WTC11 (cell line): ENCODE results near the gene RABGGTA. TPM values are rescaled to one million over a fixed set of nuclear protein-coding genes. Genes with fewer than 3 reads are reported as not detected.

Source experiments
- ATAC-seq: fragments of 200-7000 bp; cut with Tn5 transposase; 2 replicates; pipeline ENCODE4 v1.10.0; 2021; ENCODE audit warnings: mild to moderate bottlenecking, moderate library complexity
- CTCF ChIA-PET: fragments of 300-600 bp; sonication (Branson Sonifier 250); formaldehyde crosslinking; loops from one replicate; lab custom pipeline; 2021; ENCODE audit warnings: antibody characterized with exemption; lab: Charles Lee
- POLR2A ChIA-PET: fragments of 350-600 bp; sonication (Branson Sonifier 250); formaldehyde crosslinking; loops from one replicate; lab custom pipeline; 2021; ENCODE audit warnings: antibody characterized with exemption; lab: Charles Lee
- DNase-seq: peaks from one replicate; pipeline ENCODE4 v3.0.0; 2021; ENCODE audit warnings: low spot score
- H3K27ac Mint-ChIP-seq: 2 replicates; pipeline ENCODE4 v1.8.0; 2021; ENCODE audit warnings: mixed read lengths
- H3K27me3 Mint-ChIP-seq: 2 replicates; pipeline ENCODE4 v1.8.0; 2021; ENCODE audit warnings: low read depth, mild to moderate bottlenecking, moderate library complexity, mixed read lengths
- H3K36me3 Mint-ChIP-seq: 2 replicates; pipeline ENCODE4 v1.8.0; 2021; ENCODE audit warnings: mixed read lengths
- H3K4me1 Mint-ChIP-seq: 2 replicates; pipeline ENCODE4 v1.8.0; 2022; ENCODE audit warnings: mixed read lengths
- H3K4me3 Mint-ChIP-seq: 2 replicates; pipeline ENCODE4 v1.8.0; 2021; ENCODE audit warnings: mild to moderate bottlenecking, moderate library complexity, mixed read lengths
- H3K9me3 Mint-ChIP-seq: 2 replicates; pipeline ENCODE4 v1.8.0; 2021; ENCODE audit warnings: mixed read lengths
- ETV6 ChIP-seq: sonication (generic); formaldehyde crosslinking; IDR thresholded peaks from 2 replicates; pipeline ENCODE4 v1.8.1; 2022; ENCODE audit warnings: mild to moderate bottlenecking, missing genetic modification reagents
- FOXK1 ChIP-seq: sonication (generic); formaldehyde crosslinking; IDR thresholded peaks from 2 replicates; pipeline ENCODE4 v1.8.0; 2022; ENCODE audit warnings: mild to moderate bottlenecking, moderate library complexity, missing genetic modification reagents
- GTF2I ChIP-seq: fragments of 250-450 bp; sonication (Bioruptor Pico); conservative IDR thresholded peaks from 2 replicates; pipeline ENCODE4 v1.4.0; 2021; ENCODE audit warnings: mild to moderate bottlenecking
- HMGA2 ChIP-seq: fragments of 250-450 bp; sonication (Bioruptor Pico); IDR thresholded peaks from 2 replicates; pipeline ENCODE4 v1.4.0; 2021; ENCODE audit warnings: mild to moderate bottlenecking, moderate library complexity
- MXD4 ChIP-seq: fragments of 250-450 bp; sonication (Bioruptor Pico); IDR thresholded peaks from 2 replicates; pipeline ENCODE4 v1.8.0; 2021; ENCODE audit warnings: mild to moderate bottlenecking, moderate library complexity, borderline replicate concordance
- NFYB ChIP-seq: sonication (generic); formaldehyde crosslinking; conservative IDR thresholded peaks from 2 replicates; pipeline ENCODE4 v1.8.0; 2022; ENCODE audit warnings: low read depth, missing genetic modification reagents
- NR3C1 ChIP-seq: sonication (generic); formaldehyde crosslinking; conservative IDR thresholded peaks from 2 replicates; pipeline ENCODE4 v1.8.1; 2023; ENCODE audit warnings: low read depth, mild to moderate bottlenecking, missing genetic modification reagents
- SP1 ChIP-seq: sonication (generic); formaldehyde crosslinking; conservative IDR thresholded peaks from 2 replicates; pipeline ENCODE4 v1.8.1; 2022; ENCODE audit warnings: missing genetic modification reagents
- TCF7 ChIP-seq: sonication (generic); formaldehyde crosslinking; IDR thresholded peaks from 2 replicates; pipeline ENCODE4 v1.8.0; 2022; ENCODE audit warnings: mild to moderate bottlenecking, low read depth, missing genetic modification reagents, moderate library complexity
- TP53 ChIP-seq: sonication (generic); formaldehyde crosslinking; IDR thresholded peaks from 2 replicates; pipeline ENCODE4 v1.8.1; 2023; ENCODE audit warnings: mild to moderate bottlenecking, missing genetic modification reagents
- ZNF219 ChIP-seq: sonication (generic); formaldehyde crosslinking; IDR thresholded peaks from 2 replicates; pipeline ENCODE4 v1.8.0; 2023; ENCODE audit warnings: missing genetic modification reagents, mild to moderate bottlenecking, borderline replicate concordance
- ZNF263 ChIP-seq: sonication (generic); formaldehyde crosslinking; IDR thresholded peaks from 2 replicates; pipeline ENCODE4 v1.8.1; 2022; ENCODE audit warnings: low read depth, mild to moderate bottlenecking, moderate library complexity, missing genetic modification reagents
- ZNF396 ChIP-seq: fragments of 250-450 bp; sonication (Bioruptor Pico); IDR thresholded peaks from 2 replicates; pipeline ENCODE4 v1.8.0; 2021; ENCODE audit warnings: mild to moderate bottlenecking, moderate library complexity, borderline replicate concordance
- ZNF671 ChIP-seq: fragments of 250-450 bp; sonication (Bioruptor Pico); IDR thresholded peaks from 2 replicates; pipeline ENCODE4 v1.8.0; 2021; ENCODE audit warnings: mild to moderate bottlenecking
- total RNA-seq: library from RNA; stranded (reverse); gene quantifications from 3 replicates; pipeline ENCODE4 v1.2.3, GENCODE V29; 2021
- TF ChIP-seq, protein P1 (sequence below): fragments of 250-450 bp; sonication (Bioruptor Pico); IDR thresholded peaks from 2 replicates; pipeline ENCODE4 v1.9.0; 2021; ENCODE audit warnings: mild to moderate bottlenecking
- TF ChIP-seq, protein P2 (sequence below): sonication (generic); formaldehyde crosslinking; IDR thresholded peaks from 2 replicates; pipeline ENCODE4 v1.8.0; 2023; ENCODE audit warnings: mild to moderate bottlenecking, missing genetic modification reagents
- TF ChIP-seq, protein P3 (sequence below): sonication (generic); formaldehyde crosslinking; IDR thresholded peaks from 2 replicates; pipeline ENCODE4 v1.8.0; 2022; ENCODE audit warnings: mild to moderate bottlenecking, missing genetic modification reagents
- TF ChIP-seq, protein P4 (sequence below): fragments of 250-450 bp; sonication (Bioruptor Pico); IDR thresholded peaks from 2 replicates; pipeline ENCODE4 v1.8.0; 2021; ENCODE audit warnings: mild to moderate bottlenecking
- TF ChIP-seq, protein P5 (sequence below): fragments of 250-450 bp; sonication (Bioruptor Pico); IDR thresholded peaks from 2 replicates; pipeline ENCODE4 v1.9.0; 2021; ENCODE audit warnings: moderate library complexity, mild to moderate bottlenecking, inconsistent platforms, borderline replicate concordance
- TF ChIP-seq, protein P6 (sequence below): sonication (generic); formaldehyde crosslinking; IDR thresholded peaks from 2 replicates; pipeline ENCODE4 v1.8.0; 2022; ENCODE audit warnings: missing genetic modification reagents
- TF ChIP-seq, protein P7 (sequence below): sonication (generic); formaldehyde crosslinking; IDR thresholded peaks from 2 replicates; pipeline ENCODE4 v1.8.1; 2022; ENCODE audit warnings: mild to moderate bottlenecking, missing genetic modification reagents, moderate library complexity, borderline replicate concordance
- TF ChIP-seq, protein P8 (sequence below): sonication (generic); formaldehyde crosslinking; IDR thresholded peaks from 2 replicates; pipeline ENCODE4 v1.8.1; 2022; ENCODE audit warnings: mild to moderate bottlenecking, moderate library complexity, missing genetic modification reagents

The RABGGTA gene
- total RNA-seq, 1 experiment from 2014 or later, result 27.1 TPM

DNA sequence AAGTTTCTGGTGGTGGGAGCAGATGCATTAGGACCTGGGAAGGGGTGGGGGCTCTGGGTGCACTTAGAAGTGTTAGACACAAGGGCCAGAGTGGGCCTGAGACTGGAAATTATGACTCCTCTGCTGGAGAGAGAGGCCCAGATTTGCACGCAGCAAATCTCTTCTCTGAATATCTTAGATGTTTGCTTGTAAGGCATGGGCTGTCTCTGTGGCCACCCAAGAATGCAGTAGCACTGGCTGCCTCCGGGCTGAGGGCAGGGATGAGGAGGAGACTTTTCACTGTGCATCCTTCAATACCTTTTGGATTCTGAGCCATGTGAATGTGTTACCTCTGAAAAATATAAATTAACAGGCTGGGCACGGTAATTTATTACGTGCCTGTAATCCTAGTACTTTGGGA is 14.0 kb upstream of the RABGGTA start:
- TF ChIP-seq ZNF671 (no peak), TP53 (CRISPR knock-in tag) (no peak), FOXK1 (CRISPR knock-in tag) (no peak), TCF7 (CRISPR knock-in tag) (no peak), ZNF219 (CRISPR knock-in tag) (no peak), NFYB (no peak)
- TF ChIP-seq, protein P1, sequence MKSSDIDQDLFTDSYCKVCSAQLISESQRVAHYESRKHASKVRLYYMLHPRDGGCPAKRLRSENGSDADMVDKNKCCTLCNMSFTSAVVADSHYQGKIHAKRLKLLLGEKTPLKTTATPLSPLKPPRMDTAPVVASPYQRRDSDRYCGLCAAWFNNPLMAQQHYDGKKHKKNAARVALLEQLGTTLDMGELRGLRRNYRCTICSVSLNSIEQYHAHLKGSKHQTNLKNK (CRISPR knock-in tag), result no peak
- ATAC-seq, result no peak
- no peaks in the 10 kb centered on the region for H3K27me3 Mint-ChIP-seq
- CTCF ChIA-PET, result interaction anchor here (0.7 to 1.8 kb wide), 2 partner anchors 12 to 121 kb away, joined by 3 to 7 read pairs; no protein-coding TSS in a partner anchor
- POLR2A ChIA-PET, result no interaction called here
- no peaks in the 10 kb centered on the region for H3K36me3 Mint-ChIP-seq
- no peak overlapping the region for H3K4me3 Mint-ChIP-seq
- H3K27ac Mint-ChIP-seq, result no peak overlapping the region
- no peak for DNase-seq
- H3K4me1 Mint-ChIP-seq, result no peaks in the 10 kb centered on the region
- no peaks in the 10 kb centered on the region for H3K9me3 Mint-ChIP-seq

DNA sequence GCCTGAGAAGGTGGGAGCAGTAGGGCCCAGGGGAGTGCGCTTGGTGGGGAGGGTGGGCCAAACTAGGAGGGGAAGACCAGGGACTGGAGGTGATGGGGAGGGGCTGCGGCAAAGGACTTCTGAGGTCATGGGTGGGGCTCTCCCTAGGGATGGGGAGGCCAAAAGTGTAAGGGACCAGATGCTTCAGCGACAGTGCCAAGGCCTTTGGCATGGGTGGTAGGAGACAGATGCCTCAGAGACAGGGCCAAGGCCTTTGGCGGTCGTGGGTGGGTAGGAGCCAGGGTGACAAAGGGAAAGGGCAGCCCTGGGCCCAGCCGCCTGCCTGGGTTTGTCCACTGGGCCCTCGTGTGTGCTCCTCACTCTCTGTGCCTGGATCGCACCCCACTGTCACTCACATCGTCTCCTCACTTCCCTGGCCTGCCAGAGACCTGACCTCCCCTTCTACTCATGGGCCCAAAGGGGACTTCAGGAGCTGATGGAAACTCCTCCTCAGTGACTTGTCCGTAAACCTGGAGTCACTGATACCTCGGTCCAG is 13.2 kb upstream of the RABGGTA start:
- Mint-ChIP-seq H3K9me3 (no peaks in the 10 kb centered on the region), H3K4me1 (no peaks in the 10 kb centered on the region), H3K27me3 (no peaks in the 10 kb centered on the region), H3K27ac (no peak overlapping the region; the same call in 1 of the 2 replicates), H3K4me3 (no peak overlapping the region), H3K36me3 (no peaks in the 10 kb centered on the region)
- TF ChIP-seq ETV6 (CRISPR knock-in tag) (no peak), SP1 (no peak), ZNF263 (CRISPR knock-in tag) (no peak), ZNF396 (CRISPR knock-in tag) (no peak), TP53 (CRISPR knock-in tag) (no peak), NR3C1 (CRISPR knock-in tag) (no peak), HMGA2 (CRISPR knock-in tag) (no peak), MXD4 (no peak), GTF2I (CRISPR knock-in tag) (no peak)
- TF ChIP-seq, protein P2, sequence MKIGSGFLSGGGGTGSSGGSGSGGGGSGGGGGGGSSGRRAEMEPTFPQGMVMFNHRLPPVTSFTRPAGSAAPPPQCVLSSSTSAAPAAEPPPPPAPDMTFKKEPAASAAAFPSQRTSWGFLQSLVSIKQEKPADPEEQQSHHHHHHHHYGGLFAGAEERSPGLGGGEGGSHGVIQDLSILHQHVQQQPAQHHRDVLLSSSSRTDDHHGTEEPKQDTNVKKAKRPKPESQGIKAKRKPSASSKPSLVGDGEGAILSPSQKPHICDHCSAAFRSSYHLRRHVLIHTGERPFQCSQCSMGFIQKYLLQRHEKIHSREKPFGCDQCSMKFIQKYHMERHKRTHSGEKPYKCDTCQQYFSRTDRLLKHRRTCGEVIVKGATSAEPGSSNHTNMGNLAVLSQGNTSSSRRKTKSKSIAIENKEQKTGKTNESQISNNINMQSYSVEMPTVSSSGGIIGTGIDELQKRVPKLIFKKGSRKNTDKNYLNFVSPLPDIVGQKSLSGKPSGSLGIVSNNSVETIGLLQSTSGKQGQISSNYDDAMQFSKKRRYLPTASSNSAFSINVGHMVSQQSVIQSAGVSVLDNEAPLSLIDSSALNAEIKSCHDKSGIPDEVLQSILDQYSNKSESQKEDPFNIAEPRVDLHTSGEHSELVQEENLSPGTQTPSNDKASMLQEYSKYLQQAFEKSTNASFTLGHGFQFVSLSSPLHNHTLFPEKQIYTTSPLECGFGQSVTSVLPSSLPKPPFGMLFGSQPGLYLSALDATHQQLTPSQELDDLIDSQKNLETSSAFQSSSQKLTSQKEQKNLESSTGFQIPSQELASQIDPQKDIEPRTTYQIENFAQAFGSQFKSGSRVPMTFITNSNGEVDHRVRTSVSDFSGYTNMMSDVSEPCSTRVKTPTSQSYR (CRISPR knock-in tag), result no peak
- TF ChIP-seq, protein P3, sequence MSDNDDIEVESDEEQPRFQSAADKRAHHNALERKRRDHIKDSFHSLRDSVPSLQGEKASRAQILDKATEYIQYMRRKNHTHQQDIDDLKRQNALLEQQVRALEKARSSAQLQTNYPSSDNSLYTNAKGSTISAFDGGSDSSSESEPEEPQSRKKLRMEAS (CRISPR knock-in tag), result no peak
- TF ChIP-seq, protein P4, sequence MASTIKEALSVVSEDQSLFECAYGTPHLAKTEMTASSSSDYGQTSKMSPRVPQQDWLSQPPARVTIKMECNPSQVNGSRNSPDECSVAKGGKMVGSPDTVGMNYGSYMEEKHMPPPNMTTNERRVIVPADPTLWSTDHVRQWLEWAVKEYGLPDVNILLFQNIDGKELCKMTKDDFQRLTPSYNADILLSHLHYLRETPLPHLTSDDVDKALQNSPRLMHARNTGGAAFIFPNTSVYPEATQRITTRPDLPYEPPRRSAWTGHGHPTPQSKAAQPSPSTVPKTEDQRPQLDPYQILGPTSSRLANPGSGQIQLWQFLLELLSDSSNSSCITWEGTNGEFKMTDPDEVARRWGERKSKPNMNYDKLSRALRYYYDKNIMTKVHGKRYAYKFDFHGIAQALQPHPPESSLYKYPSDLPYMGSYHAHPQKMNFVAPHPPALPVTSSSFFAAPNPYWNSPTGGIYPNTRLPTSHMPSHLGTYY (CRISPR knock-in tag), result no peak
- TF ChIP-seq, protein P5, sequence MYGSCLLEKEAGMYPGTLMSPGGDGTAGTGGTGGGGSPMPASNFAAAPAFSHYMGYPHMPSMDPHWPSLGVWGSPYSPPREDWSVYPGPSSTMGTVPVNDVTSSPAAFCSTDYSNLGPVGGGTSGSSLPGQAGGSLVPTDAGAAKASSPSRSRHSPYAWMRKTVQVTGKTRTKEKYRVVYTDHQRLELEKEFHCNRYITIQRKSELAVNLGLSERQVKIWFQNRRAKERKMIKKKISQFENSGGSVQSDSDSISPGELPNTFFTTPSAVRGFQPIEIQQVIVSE (CRISPR knock-in tag), result no peak
- TF ChIP-seq, protein P6, sequence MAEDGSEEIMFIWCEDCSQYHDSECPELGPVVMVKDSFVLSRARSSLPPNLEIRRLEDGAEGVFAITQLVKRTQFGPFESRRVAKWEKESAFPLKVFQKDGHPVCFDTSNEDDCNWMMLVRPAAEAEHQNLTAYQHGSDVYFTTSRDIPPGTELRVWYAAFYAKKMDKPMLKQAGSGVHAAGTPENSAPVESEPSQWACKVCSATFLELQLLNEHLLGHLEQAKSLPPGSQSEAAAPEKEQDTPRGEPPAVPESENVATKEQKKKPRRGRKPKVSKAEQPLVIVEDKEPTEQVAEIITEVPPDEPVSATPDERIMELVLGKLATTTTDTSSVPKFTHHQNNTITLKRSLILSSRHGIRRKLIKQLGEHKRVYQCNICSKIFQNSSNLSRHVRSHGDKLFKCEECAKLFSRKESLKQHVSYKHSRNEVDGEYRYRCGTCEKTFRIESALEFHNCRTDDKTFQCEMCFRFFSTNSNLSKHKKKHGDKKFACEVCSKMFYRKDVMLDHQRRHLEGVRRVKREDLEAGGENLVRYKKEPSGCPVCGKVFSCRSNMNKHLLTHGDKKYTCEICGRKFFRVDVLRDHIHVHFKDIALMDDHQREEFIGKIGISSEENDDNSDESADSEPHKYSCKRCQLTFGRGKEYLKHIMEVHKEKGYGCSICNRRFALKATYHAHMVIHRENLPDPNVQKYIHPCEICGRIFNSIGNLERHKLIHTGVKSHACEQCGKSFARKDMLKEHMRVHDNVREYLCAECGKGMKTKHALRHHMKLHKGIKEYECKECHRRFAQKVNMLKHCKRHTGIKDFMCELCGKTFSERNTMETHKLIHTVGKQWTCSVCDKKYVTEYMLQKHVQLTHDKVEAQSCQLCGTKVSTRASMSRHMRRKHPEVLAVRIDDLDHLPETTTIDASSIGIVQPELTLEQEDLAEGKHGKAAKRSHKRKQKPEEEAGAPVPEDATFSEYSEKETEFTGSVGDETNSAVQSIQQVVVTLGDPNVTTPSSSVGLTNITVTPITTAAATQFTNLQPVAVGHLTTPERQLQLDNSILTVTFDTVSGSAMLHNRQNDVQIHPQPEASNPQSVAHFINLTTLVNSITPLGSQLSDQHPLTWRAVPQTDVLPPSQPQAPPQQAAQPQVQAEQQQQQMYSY (CRISPR knock-in tag), result no peak
- TF ChIP-seq, protein P7, sequence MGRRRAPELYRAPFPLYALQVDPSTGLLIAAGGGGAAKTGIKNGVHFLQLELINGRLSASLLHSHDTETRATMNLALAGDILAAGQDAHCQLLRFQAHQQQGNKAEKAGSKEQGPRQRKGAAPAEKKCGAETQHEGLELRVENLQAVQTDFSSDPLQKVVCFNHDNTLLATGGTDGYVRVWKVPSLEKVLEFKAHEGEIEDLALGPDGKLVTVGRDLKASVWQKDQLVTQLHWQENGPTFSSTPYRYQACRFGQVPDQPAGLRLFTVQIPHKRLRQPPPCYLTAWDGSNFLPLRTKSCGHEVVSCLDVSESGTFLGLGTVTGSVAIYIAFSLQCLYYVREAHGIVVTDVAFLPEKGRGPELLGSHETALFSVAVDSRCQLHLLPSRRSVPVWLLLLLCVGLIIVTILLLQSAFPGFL (CRISPR knock-in tag), result no peak
- TF ChIP-seq, protein P8, sequence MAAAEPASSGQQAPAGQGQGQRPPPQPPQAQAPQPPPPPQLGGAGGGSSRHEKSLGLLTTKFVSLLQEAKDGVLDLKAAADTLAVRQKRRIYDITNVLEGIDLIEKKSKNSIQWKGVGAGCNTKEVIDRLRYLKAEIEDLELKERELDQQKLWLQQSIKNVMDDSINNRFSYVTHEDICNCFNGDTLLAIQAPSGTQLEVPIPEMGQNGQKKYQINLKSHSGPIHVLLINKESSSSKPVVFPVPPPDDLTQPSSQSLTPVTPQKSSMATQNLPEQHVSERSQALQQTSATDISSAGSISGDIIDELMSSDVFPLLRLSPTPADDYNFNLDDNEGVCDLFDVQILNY (CRISPR knock-in tag), result no peak
- POLR2A ChIA-PET, result no interaction called here
- ATAC-seq (no peak), DNase-seq (no peak)
- CTCF ChIA-PET, result interaction anchor here (1.3 to 1.8 kb wide), 3 partner anchors 9 to 14 kb away, joined by 5 to 7 read pairs (median 6); partner anchors contain the start of gene RABGGTA
